Activated CD8-positive, alpha-beta memory T cell treated with anti-CD3 and anti-CD28 coated beads for 24 hours (primary cell): ENCODE measurements around the gene ZFPM1.

ENCODE experiments used
- DNase-seq: peaks from one replicate; pipeline ENCODE4 v3.0.0-alpha.2; 2020

Gene ZFPM1

DNA sequence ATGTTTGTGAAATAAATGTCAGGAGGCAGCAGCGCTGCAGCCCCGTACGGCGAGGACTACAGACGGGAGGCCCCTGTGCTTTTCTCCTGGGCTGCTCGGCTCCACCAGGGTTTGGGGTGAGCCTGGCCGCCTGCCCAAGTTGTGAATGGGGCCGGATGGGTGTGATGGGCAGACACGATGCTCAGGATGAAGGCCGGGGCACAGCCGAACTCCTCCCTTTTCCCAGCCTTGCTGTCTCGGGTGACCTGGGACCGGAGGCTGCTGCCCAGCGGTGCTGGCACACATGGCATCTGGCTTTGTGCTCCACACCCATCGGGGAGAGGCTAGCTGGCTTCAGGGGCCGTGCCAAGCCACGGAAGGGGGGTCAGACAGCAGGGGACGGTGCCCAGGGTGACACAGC lies 34.2 kb upstream of the ZFPM1 start:
- DNase-seq, result no peak

DNA sequence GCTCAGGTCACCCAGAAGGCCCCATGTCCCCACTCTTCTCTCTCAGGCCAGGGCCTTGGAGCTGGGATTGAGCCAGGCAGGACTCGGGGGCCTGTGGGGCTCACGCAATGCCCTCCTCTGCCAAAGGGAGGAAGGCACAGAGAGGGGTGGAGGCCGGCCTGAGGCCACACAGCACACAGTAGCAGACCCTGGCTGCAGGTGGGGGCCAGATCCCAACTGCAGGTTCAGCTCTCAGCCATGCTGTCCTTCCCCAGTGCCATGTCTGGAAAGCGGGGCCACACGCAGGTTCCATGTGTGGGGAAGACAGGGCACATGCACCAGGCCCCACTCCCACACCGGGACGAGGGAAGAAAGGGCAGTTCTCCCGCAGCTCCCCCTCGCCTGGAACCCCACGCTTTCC lies 33.3 kb upstream of the ZFPM1 start:
- DNase-seq, result no peak

DNA sequence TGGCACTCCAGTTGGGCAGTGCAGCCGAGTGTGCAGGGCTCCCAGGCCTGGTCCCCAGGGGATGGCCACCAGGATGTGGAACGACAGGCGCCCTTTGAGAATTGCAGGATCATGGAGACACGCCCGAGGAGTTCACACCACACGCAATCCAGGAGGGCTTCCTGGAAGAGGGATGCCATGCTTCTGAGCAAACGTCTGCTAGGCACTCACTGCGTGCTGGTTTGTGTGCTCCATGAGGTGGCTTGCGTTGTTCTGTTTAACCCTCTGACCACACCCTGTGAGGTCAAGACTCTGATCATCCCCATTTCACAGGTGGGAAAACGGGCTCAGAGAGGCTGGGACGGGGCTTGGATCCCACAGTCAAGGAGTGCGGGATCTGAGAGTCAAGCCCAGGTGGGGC lies 32.6 kb upstream of the ZFPM1 start:
- DNase-seq, result no peak

DNA sequence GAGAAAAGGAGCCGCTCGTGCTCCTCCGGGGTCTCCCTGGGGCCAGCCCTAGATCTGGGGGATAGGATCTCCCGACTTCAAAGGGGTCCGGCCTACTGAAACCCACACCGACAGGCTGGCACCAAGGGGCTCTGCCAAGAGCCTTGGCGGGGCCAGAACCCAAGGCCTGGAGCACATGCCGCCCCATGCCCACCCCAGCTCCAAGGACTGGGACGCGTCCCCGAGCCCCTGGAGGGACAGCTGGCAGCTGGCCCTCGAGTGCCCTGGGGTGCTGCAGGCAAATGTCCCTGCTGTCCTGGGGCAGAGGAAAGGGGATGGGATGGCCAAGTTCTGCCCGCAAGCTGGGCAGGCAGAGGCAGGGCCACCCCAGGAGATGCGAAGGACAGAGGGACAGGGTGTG lies 31.8 kb upstream of the ZFPM1 start:
- no peak for DNase-seq

DNA sequence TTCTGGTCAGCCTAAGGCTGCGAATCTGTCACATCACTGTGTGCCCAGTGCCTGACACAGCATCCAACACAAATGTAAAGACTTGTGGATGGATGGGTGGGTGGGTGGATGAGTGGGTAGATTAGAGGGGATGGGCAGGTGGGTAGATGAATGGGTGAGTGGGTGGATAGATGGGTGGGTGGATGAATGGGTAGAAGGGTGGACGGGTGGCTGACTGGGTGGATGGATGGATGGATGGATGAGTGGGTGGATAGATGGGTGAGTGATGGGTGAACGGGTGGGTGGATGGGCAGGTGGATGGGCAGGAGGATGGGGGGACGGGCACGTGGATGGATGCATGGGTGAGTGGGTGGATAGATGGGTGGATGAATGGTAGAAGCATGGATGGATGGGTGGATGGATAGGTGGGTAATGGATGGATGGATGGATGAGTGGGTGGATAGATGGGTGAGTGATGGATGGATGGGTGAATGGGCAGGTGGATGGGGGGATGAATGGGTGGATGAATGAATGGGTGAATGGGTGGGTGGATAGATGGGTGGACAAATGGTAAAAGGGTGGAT lies 31.1 kb upstream of the ZFPM1 start:
- DNase-seq, result no peak

DNA sequence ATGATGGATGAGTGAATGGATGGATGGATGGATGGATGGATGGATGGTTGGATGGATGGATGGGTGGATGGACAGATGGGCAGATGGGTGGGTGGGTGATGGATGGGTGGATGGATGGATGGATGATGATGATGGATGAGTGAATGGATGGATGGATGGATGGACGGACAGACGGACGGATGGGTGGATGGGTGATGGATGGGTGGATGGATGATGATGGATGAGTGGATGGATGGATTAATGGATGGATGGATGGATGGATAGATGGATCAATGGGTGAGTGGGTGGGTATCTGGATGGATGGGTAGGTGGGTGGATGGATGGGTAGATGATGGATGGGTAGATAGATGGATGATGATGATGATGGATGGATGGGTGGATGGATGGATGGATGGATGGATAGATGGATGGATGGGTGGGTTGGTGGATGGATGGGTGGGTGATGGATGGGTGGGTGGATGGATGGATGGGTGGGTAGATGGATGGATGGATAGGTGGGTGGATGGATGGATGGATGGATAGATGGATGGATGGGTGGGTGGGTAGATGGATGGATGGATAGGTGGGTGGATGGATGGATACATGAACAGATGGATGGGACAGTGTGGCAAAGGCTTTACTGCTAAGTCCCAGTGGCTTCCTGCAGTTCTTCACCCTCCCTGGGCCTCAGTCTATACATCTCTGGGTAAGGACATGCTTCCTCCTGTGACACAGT lies 30.2 kb upstream of the ZFPM1 start:
- no peak for DNase-seq

DNA sequence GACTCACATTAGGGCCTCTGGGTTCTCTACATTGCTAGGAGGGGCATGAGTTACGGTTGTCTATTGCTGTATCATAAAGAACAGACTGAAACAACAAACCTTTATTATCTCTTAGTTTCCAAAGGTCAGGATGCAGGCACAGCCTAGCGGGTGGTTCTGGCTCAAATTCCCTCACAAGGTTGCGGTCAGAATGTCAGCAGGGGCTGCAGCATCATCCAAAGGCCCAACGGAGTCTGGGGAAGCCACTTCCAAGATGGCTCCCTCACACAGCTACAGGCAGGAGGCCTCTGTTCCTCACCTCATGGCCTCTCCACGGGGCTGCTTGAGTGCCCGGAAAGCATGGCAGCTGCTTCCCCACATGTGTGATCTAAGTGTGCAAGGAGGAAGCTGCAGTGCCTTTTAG lies 29.6 kb upstream of the ZFPM1 start:
- no peak for DNase-seq

DNA sequence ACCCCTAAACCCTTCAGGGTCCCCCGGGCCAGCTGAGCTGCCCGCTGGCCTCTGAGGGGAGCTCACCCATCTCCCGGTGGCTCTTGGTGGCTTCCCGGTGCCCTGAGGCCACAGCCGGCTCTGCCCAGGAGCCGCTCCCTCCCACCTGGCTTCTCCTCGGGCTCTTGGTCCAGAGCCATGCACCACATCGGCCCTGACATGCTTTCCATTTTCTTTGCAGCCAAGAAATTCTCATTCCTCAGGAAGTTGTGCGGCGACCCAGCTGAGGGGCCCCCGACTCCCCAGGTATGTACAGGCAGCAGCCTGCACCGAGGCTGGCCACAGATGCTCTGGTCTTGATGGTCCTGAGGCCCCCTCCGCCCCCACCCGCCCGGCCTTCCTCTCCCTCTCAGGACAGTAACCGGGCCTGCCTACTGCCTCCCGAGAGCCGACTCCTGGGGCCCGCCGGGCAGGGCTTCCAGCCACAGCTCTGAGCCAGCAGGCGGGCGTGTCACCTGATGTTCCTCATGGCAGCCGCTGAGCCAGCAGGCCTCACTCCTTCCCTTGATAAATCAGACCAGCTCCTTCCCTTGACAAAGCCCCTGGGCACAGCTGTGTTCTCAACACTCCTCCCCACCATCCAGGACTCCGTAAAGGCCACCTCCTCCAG lies 28.4 kb upstream of the ZFPM1 start:
- DNase-seq, result no peak

DNA sequence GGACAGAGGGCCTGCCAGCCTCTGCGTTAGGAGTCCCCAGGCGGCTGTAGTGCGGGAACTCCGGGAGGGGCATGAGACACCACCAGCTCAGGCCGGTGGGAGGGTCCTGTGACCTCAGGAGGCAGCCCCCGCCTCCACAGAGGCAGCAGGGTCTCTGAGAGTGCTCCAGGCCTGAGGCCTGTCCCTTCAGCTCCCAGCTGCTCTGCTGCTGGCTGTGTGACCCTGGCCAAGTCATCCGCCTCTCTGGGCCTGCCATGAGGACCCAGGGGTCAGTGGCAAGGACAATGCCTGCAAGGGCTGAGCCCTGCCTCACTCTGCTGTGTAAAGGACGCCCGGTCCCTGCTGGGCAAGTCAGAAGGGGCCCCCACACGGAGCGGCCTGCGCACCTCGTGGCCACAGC lies 27.1 kb upstream of the ZFPM1 start:
- DNase-seq, result no peak

DNA sequence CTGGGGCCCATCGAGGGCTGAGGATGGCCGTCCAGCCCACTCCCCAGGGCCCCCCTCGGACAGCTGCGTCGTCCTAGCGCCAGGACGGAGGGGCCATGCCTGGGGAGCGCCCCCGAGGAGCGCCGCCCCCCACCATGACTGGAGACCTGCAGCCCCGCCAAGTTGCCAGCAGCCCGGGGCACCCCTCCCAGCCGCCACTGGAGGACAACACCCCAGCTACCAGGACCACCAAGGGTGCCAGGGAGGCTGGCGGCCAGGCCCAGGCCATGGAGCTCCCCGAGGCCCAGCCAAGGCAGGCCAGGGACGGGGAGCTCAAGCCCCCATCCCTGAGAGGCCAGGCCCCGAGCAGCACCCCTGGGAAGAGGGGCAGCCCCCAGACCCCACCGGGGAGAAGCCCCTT lies 25.7 kb upstream of the ZFPM1 start:
- DNase-seq, result no peak

DNA sequence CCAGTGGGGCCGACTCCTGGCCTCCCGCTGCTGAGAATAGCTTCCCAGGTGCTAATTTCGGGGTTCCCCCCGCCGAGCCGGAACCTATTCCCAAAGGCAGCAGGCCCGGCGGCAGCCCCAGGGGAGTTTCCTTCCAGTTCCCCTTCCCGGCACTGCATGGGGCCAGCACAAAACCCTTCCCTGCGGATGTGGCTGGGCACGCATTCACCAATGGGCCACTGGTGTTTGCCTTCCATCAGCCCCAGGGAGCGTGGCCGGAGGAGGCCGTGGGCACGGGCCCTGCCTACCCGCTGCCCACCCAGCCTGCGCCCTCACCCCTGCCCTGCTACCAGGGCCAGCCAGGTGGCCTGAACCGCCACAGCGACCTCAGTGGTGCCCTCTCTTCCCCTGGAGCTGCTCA lies 24.9 kb upstream of the ZFPM1 start:
- no peak for DNase-seq

DNA sequence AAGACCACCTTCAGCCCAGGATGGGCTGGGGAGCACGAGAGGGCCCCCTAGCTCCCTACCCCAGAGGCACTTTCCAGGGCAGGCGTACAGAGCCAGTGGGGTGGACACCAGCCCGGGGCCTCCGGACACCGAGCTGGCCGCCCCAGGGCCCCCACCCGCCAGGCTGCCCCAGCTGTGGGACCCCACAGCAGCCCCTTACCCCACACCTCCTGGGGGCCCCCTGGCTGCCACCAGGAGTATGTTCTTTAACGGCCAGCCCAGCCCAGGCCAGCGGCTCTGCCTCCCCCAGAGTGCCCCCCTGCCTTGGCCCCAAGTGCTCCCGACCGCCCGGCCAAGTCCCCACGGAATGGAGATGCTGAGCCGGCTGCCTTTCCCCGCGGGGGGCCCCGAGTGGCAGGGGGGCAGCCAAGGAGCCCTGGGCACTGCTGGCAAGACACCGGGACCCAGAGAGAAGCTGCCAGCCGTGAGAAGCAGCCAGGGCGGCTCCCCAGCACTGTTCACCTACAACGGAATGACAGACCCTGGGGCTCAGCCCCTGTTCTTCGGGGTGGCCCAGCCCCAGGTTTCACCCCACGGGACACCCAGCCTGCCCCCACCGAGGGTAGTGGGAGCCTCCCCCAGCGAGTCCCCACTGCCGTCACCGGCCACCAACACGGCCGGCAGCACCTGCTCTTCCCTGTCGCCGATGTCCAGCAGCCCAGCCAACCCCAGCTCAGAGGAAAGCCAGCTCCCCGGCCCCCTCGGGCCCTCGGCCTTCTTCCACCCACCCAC lies 24.3 kb upstream of the ZFPM1 start:
- no peak for DNase-seq

DNA sequence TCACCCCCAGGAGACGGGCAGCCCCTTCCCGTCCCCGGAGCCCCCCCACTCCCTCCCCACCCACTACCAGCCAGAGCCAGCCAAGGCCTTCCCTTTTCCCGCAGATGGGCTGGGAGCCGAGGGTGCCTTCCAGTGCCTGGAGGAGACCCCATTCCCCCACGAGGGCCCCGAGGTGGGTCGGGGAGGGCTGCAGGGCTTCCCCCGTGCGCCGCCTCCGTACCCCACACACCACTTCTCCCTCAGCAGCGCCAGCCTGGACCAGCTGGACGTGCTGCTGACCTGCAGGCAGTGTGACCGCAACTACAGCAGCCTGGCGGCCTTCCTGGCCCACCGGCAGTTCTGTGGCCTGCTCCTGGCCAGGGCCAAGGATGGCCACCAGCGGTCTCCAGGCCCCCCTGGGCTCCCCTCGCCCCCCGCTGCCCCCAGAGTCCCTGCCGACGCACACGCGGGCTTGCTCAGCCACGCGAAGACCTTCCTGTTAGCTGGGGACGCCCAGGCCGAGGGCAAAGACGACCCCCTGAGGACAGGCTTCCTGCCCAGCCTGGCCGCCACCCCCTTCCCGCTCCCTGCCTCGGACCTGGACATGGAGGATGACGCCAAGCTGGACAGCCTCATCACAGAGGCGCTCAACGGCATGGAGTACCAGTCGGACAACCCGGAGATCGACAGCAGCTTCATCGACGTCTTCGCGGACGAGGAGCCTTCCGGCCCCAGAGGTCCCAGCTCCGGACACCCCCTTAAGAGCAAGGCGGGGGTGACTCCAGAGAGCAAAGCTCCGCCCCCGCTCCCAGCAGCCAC lies 23.5 kb upstream of the ZFPM1 start:
- DNase-seq, result no peak

DNA sequence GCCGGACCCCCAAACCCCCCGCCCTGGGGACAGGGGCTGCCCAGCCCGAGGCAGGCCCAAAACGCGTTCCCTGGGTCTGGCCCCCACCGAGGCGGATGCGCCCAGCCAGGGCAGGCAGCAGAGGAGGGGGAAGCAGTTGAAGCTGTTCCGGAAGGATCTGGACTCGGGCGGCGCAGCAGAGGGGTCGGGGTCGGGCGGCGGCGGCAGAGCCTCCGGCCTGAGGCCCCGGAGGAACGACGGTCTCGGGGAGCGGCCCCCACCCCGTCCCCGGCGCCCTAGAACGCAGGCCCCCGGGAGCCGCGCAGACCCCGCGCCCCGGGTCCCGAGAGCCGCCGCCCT lies 22.9 kb upstream of the ZFPM1 start:
- peak; percentile 72 for DNase-seq

DNA sequence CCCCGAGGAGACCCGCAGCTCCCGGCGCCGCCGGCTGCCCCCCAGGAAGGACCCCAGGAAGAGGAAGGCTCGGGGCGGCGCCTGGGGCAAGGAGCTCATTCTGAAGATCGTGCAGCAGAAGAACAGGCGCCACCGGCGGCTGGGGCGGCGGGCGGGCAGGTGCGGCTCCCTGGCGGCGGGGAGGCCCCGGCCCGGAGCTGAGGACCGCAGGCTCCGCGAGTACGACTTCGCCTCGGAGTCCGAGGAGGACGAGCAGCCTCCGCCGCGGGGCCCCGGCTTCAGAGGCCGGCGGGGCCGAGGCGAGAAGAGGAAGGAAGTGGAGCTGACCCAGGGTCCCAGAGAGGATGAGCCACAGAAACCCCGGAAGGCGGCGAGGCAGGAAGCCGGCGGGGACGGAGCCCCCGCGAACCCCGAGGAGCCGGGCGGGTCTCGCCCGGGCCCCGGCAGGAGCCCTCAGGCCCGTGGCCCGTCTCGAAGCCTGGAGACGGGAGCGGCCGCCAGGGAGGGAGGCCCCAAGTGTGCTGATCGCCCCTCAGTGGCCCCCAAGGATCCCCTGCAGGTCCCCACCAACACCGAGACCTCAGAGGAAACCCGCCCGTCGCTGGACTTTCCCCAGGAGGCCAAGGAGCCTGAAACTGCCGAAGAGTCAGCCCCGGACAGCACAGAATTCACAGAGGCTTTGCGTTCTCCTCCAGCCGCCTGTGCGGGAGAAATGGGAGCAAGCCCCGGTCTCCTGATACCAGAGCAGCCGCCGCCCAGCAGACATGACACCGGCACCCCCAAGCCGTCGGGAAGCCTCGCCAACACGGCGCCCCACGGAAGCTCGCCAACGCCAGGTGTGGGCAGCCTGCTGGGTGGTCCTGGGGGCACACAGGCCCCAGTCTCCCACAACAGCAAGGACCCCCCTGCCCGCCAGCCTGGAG lies 22.3 kb upstream of the ZFPM1 start:
- DNase-seq, result peak; percentile 84

DNA sequence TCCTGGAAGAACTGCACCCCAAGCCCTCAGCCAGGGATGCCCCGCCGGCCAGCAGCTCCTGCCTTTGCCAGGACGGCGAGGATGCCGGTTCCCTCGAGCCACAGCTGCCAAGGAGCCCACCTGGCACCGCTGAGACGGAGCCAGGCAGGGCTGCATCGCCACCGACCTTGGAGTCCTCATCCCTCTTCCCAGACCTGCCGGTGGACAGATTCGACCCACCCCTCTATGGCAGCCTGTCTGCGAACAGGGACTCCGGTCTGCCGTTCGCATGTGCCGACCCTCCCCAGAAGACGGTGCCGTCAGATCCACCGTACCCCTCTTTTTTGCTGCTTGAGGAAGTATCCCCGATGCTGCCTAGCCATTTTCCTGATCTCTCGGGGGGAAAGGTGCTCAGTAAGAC lies 21.4 kb upstream of the ZFPM1 start:
- DNase-seq, result no peak

DNA sequence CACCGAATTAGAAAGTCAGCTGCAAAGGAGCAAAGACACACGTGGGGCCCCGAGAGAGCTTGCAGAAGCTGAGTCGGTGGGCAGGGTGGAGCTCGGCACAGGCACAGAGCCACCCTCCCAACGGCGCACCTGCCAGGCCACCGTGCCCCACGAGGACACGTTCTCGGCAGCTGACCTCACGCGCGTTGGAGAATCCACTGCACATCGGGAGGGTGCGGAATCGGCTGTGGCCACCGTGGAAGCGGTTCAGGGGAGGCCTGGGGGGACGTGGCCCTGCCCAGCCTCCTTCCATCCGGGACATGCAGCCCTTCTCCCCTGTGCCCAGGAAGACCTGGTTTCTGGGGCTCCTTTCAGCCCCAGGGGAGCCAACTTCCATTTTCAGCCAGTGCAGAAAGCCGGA lies 20.9 kb upstream of the ZFPM1 start:
- no peak for DNase-seq

DNA sequence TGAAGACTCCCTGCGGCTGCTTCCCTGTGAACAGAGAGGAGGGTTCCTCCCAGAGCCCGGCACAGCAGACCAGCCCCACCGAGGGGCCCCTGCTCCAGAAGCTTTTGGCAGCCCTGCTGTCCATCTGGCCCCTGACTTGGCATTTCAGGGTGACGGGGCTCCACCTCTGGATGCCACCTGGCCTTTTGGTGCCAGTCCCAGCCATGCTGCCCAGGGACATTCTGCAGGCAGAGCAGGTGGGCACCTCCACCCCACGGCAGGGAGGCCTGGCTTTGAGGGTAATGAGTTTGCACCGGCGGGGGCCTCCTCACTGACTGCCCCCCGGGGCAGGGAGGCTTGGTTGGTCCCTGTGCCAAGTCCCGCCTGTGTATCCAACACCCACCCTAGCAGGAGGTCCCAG lies 20.3 kb upstream of the ZFPM1 start:
- DNase-seq, result no peak

DNA sequence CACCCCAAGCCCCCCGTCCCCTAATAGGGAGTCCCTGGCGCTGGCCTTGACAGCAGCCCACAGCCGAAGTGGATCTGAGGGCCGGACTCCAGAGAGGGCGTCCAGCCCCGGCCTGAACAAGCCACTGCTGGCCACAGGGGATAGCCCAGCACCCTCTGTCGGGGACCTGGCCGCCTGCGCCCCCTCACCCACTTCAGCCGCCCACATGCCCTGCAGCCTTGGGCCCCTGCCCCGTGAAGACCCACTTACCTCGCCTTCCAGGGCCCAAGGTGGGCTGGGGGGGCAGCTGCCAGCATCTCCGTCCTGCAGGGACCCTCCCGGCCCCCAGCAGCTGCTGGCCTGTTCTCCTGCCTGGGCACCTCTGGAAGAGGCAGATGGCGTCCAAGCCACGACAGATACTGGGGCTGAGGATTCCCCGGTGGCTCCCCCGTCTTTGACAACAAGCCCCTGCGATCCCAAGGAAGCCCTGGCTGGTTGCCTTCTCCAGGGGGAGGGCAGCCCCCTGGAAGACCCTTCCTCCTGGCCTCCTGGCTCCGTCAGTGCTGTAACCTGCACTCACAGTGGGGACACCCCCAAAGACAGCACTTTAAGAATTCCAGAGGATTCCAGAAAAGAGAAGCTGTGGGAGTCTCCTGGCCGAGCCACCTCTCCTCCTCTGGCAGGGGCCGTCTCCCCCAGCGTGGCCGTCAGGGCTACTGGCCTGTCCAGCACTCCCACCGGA lies 19.3 kb upstream of the ZFPM1 start:
- no peak for DNase-seq

DNA sequence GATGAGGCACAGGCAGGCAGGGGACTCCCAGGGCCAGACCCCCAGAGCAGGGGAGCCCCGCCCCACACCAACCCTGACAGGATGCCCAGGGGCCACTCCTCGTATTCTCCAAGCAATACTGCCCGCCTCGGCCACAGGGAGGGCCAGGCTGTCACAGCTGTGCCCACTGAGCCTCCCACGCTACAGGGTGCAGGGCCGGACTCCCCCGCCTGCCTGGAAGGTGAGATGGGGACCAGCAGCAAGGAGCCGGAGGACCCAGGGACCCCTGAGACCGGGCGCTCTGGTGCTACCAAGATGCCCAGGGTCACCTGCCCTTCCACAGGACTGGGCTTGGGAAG lies 18.8 kb upstream of the ZFPM1 start:
- no peak for DNase-seq

DNA sequence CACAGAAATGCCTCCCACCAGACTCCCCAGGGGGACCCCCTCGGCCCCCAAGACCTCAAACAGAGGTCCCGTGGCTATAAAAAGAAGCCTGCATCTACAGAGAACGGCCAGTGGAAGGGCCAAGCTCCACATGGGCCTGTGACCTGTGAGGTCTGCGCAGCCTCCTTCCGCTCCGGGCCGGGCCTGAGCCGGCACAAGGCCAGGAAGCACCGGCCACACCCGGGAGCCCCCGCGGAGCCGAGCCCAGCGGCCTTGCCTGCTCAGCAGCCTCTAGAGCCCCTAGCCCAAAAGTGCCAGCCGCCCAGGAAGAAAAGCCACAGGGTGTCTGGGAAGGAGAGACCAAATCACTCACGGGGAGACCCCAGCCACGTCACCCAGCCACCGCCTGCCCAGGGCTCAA lies 18.3 kb upstream of the ZFPM1 start:
- no peak for DNase-seq
